Measurements from ENCODE around the gene PSMD4.
A peak's percentile ranks its signal among the peaks of the same experiment; 100 is the strongest.
"Not testable (repeated sequence)": the region's sequence is repeated elsewhere in the genome, so short reads cannot be mapped to it uniquely, and the experiment has no call there.

The PSMD4 gene

GRCh38 chr1:151273924-151274466, 19.5 kb downstream of the PSMD4 start:
- DNase-seq (ENCODE audit: low read depth): no peak

DNA sequence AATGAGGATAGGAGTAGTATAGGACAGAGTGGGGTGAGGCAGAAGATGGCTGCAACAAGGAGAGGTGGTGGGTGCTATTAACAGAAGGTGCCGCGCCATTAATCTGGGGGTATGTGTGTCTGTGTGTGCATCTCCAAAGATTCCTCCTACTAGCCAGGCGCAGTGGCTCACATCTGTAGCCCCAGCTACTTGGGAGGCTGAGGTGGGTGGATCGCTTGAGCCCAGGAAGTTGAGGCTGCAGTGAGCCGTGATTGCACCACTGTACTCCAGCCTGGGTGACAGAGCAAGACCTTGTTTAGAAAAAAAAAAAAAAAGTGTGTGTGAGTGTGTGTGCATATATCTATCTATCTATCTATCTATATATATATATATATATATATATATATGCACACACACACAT, 20.8 kb downstream of the PSMD4 start:
- not testable (repeated sequence) for DNase-seq (ENCODE audit: low read depth)

- DNase-seq (ENCODE audit: low read depth): no peak
Measured at GRCh38 chr1:151277249-151277648, 22.7 kb downstream of the PSMD4 start.

DNA sequence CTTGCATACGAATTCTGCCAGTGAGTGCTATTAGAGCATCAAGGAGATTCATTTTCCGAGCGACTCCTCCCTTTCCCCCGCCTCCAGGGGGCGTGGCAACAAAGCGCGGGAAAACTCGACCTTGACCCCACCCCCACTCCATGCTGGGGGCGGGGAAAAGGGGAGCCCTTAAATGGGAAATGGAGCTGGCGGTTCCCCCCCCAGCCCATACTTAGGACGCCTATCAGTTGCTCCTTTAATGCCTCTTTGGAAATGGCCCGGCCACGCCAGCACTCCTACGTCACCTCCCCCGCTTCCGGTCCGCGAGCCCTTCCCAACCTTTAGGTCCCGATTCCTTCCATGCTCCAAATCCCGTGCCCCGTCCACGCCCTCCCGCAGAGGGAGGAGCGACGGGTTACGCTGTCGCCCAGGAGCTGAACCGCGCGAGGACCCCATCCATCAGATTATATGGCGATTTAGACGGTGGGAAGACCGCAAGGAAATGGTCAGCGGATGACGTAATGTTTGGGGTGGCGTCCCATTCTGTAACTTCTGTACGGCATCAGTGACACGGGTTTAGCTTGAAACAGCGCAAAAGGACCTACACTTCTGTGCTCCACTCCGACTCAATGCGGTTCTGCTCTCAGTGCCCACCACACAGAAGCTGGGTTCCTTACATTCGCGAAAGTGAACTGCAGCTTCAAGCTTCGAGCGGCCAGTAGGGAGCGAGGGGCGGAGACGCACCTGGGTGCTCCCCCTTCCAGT, 26.9 kb downstream of the PSMD4 start:
- peak; percentile 96 for DNase-seq (ENCODE audit: low read depth)

DNA sequence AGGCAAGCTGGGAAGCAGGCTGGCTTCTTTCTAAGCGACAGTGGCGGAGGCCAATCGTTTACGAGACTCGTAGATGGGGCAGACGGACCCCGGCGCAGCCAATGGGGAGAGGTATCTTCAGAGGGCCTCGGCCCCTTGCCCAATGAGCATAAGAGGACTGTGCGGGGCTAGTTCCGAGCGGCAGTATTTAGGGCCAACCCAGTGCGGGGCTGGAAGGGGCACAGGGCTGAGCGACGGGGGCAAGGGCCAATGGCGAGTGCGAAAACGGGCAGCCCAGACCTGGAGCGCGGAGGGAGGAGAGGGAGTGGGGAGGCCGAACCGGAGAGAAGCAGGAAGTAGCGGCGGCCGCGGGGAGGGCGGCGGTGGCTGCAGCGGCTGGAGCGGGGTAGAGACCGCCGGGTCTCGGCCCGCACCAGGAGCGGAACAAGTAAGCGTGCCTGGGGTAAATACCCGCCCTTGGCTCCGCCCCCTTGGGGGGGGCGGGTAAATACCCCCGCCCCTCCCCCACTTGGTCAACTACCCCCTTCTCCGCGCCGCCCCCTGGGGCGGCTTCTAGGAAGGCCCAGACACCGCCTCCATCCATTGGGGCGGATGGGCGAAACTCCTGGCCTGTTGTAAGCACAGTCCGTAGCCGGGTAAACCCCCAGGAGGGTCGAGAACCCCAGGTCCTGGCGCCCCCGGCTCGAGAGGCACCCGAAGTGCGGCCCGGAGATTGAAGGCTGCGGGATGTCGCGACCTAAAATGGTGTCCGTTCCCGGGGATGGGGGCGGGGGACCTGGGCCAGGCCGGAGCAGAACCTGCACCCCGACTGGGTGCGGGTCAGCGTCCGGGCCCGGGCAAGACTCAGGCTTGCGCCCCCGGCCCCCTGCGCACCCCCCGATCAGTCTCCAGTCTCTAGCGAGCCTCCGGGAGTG, 27.7 kb downstream of the PSMD4 start, which contains the start of gene ZNF687:
Gene ZNF687, plus strand, starts transcription at position 331 of the 914 bp plus-strand sequence. CDS start 3,993 bp downstream, outside the sequence.
- DNase-seq (ENCODE audit: low read depth): peak; percentile 100

GRCh38 chr1:151282883-151283725, 28.6 kb downstream of the PSMD4 start:
- no peak for DNase-seq (ENCODE audit: low read depth)

DNA sequence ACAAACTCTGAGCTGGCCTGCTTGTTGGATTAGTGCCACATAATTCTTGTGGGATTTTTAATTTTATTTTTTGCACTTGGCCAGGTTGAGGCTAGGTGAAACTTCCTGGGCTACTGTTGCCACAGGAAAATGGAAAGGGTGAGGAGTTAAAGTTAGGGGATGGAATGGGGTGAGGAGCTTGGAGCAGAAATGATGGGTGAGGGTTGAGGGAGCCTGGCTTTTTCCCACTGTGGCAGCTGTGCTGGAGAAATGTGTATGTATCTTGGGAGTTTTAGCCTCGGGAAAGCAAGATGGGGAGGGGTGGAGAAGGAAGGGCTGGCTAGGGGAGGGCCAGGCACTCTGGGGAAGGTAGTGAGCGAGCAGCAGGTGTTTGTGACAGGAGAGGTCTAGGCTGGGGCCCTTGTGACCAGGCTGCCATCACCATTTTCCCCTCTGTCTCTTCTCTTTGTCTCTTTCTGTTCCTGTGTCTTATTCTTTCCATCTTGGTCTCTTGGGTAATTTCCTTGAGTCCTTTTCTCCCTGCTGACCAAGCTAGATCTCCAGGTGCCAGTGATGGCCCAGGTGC, 29.6 kb downstream of the PSMD4 start:
- no peak for DNase-seq (ENCODE audit: low read depth)

DNA sequence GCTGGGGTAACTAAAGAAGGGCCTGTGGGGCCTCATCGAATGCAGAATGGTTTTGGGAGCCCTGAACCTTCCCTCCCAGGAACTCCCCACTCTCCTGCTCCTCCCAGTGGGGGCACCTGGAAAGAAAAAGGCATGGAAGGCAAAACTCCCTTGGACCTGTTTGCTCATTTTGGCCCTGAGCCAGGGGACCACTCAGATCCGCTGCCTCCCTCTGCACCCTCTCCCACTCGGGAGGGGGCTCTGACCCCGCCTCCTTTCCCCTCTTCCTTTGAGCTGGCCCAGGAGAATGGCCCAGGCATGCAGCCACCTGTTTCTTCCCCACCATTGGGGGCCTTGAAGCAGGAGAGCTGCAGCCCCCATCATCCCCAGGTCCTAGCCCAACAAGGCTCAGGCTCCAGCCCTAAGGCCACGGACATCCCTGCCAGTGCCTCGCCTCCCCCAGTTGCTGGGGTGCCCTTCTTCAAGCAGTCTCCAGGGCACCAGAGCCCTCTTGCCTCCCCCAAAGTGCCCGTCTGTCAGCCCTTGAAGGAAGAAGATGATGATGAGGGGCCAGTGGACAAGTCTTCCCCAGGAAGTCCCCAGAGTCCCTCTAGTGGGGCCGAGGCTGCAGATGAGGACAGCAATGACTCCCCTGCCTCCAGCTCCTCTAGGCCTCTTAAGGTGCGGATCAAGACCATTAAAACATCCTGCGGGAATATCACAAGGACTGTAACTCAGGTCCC, 32.2 kb downstream of the PSMD4 start:
- no peak for DNase-seq (ENCODE audit: low read depth)

DNA sequence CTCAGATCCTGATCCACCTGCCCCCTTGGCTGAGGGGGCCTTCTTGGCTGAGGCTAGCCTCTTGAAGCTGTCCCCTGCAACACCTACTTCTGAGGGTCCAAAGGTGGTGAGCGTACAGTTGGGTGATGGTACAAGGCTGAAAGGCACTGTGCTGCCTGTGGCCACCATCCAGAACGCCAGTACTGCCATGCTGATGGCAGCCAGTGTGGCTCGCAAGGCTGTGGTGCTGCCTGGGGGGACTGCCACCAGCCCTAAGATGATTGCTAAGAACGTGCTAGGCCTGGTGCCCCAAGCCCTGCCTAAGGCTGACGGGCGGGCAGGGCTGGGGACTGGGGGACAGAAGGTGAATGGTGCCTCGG, 32.8 kb downstream of the PSMD4 start:
- no peak for DNase-seq (ENCODE audit: low read depth)

DNA sequence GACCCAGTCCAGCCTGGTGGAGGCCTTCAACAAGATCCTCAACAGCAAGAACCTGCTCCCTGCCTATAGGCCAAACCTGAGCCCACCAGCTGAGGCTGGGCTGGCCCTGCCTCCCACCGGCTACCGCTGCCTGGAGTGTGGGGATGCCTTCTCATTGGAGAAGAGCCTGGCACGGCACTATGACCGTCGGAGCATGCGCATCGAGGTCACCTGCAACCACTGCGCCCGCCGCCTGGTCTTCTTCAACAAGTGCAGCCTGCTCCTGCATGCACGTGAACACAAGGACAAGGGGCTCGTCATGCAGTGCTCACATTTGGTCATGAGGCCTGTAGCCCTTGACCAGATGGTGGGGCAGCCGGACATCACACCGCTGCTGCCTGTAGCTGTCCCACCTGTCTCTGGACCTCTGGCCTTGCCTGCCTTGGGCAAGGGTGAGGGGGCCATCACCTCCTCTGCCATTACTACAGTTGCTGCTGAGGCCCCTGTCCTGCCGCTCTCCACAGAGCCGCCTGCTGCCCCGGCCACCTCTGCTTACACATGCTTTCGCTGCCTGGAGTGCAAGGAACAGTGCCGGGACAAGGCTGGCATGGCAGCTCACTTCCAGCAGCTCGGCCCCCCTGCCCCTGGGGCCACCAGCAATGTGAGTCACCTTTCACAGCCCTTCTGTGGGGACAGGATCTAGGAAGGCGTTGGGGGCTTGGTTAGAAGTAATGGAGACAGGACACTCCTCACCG, 33.4 kb downstream of the PSMD4 start:
- no peak for DNase-seq (ENCODE audit: low read depth)

GRCh38 chr1:151288502-151288901, 34.0 kb downstream of the PSMD4 start:
- DNase-seq (ENCODE audit: low read depth): no peak

GRCh38 chr1:151289080-151289935, 34.8 kb downstream of the PSMD4 start:
- DNase-seq (ENCODE audit: low read depth): no peak

- DNase-seq (ENCODE audit: low read depth): no peak
Measured at GRCh38 chr1:151289991-151290708, 35.6 kb downstream of the PSMD4 start.

- no peak for DNase-seq (ENCODE audit: low read depth)
Measured at GRCh38 chr1:151290709-151291303, 36.3 kb downstream of the PSMD4 start.

GRCh38 chr1:151292207-151293030, 37.9 kb downstream of the PSMD4 start:
- DNase-seq (ENCODE audit: low read depth): no peak

DNA sequence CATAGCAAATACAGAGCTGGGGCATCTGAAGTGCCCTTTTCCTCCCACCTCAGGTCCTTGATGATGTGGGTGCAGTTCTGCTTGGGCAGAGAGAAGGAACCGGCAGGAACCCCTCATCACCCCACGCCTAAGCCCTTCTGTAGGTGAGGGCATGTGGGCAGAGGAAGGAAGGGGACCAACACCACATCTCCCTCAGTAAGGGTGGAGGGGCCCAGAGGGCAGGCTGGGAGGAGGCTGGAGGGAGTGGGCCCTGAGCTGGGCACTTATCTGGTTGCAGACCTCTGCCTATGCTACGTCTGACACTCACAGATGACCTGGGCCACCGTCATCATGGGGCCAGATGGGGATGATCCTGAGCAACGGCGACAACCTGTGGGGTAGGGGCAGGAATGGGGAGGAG, 38.6 kb downstream of the PSMD4 start:
- DNase-seq (ENCODE audit: low read depth): no peak

GRCh38 chr1:151294742-151295462, 40.4 kb downstream of the PSMD4 start:
- DNase-seq (ENCODE audit: low read depth): no peak
